Mucosa of rectum (tissue), 2 donors: ENCODE measurements around the gene TBX10.
"Not testable (repeated sequence)": the region's sequence is repeated elsewhere in the genome, so short reads cannot be mapped to it uniquely, and the experiment has no call there.

Experiments
- H3K27ac ChIP-seq, 2 donors: one replicate each; pipeline ENCODE4 v1.7.0; 2013; ENCODE audit warnings: inconsistent platforms in 2 of 2, low read depth in 2 of 2, low read length in 2 of 2
- H3K27me3 ChIP-seq, 2 donors: one replicate each; pipeline ENCODE4 v1.7.0; 2013; ENCODE audit warnings: low read length in 2 of 2; ENCODE audit not compliant: control insufficient read depth in 2 of 2, insufficient read depth in 2 of 2
- H3K36me3 ChIP-seq, 2 donors: one replicate each; pipeline ENCODE4 v1.7.0; 2013; ENCODE audit warnings: low read length in 2 of 2; ENCODE audit not compliant: control insufficient read depth in 2 of 2, insufficient read depth in 2 of 2
- H3K4me1 ChIP-seq, 2 donors: one replicate each; pipeline ENCODE4 v1.7.0; 2013; ENCODE audit warnings: low read length in 2 of 2, mild to moderate bottlenecking in 1 of 2; ENCODE audit not compliant: control insufficient read depth in 2 of 2, insufficient read depth in 2 of 2
- H3K4me3 ChIP-seq, 2 donors: one replicate each; pipeline ENCODE4 v1.7.0; 2013; ENCODE audit warnings: low read length in 2 of 2
- H3K9ac ChIP-seq, 2 donors: one replicate each; pipeline ENCODE4 v1.7.0; 2013; ENCODE audit warnings: low read length in 2 of 2, low read depth in 1 of 2, mild to moderate bottlenecking in 1 of 2
- H3K9me3 ChIP-seq, 2 donors: one replicate each; pipeline ENCODE4 v1.7.0; 2013; ENCODE audit warnings: low read length in 2 of 2; ENCODE audit not compliant: control insufficient read depth in 2 of 2
- donor health status: healthy.
- donor health status: Normal muscosa, but diverticular disease.

TBX10 gene

GRCh38 chr11:67608486-67608885 is 31.1 kb downstream of the TBX10 start:
- Histone ChIP-seq H3K36me3 (peaks cover 30 to 38% of the 10 kb centered on the region in 2 donors), H3K27me3 (no peaks in the 10 kb centered on the region)

GRCh38 chr11:67607507-67607906 is 32.1 kb downstream of the TBX10 start:
- Histone ChIP-seq H3K4me1 (peaks cover 8 to 12% of the 10 kb centered on the region in 2 donors), H3K27me3 (no peaks in the 10 kb centered on the region), H3K9me3 (no peaks in the 10 kb centered on the region), H3K4me3 (peak overlapping the region; percentile 80 to 95), H3K9ac (peak overlapping the region; percentile 94), H3K36me3 (peaks cover 30 to 34% of the 10 kb centered on the region in 2 donors), H3K27ac (no peak overlapping the region)

More at GRCh38 chr11:67608486-67608885, 31.1 kb downstream of the TBX10 start:
- Histone ChIP-seq H3K9ac (no peak overlapping the region), H3K9me3 (no peaks in the 10 kb centered on the region), H3K27ac (no peak overlapping the region), H3K4me1 (peaks cover 8 to 12% of the 10 kb centered on the region in 2 donors), H3K4me3 (no peak overlapping the region)

- H3K27ac ChIP-seq = peak within 1 kb of the TSS; percentile 67 to 86
- H3K27me3 ChIP-seq = no peaks in the 10 kb centered on the region
- H3K9me3 ChIP-seq = no peaks in the 10 kb centered on the region
- peak within 1 kb of the TSS; percentile 94 for H3K9ac ChIP-seq
- peaks cover 23 to 27% of the 10 kb centered on the region in 2 donors for H3K36me3 ChIP-seq
- H3K4me1 ChIP-seq = peaks cover 8 to 12% of the 10 kb centered on the region in 2 donors
- peak within 1 kb of the TSS; percentile 80 to 95 for H3K4me3 ChIP-seq
Observed at GRCh38 chr11:67606492-67607295, 32.9 kb downstream of the TBX10 start, which contains the start of gene NDUFV1. NDUFV1 (plus strand) TSS chr11:67606936; CDS start chr11:67607005, 69 bp downstream.

- no peaks in the 10 kb centered on the region for H3K9me3 ChIP-seq
Observed at GRCh38 chr11:67606093-67606491, 33.5 kb downstream of the TBX10 start.

GRCh38 chr11:67605231-67606011 is 34.1 kb downstream of the TBX10 start:
- Histone ChIP-seq H3K9me3 (no peaks in the 10 kb centered on the region), H3K4me1 (peaks cover 11 to 14% of the 10 kb centered on the region in 2 donors), H3K27me3 (no peaks in the 10 kb centered on the region), H3K9ac (no peak overlapping the region), H3K27ac (no peak overlapping the region), H3K4me3 (no peak overlapping the region), H3K36me3 (peaks cover 12 to 16% of the 10 kb centered on the region in 2 donors)

More at GRCh38 chr11:67606093-67606491, 33.5 kb downstream of the TBX10 start:
- Histone ChIP-seq H3K9ac (peak overlapping the region; percentile 77 to 94), H3K4me1 (peaks cover 8 to 12% of the 10 kb centered on the region in 2 donors), H3K4me3 (peak overlapping the region; percentile 80 to 95), H3K36me3 (peaks cover 19 to 22% of the 10 kb centered on the region in 2 donors), H3K27me3 (no peaks in the 10 kb centered on the region), H3K27ac (peak overlapping the region in 1 of 2 donors; percentile 86)

- no peaks in the 10 kb centered on the region for H3K27me3 ChIP-seq
- no peak overlapping the region for H3K27ac ChIP-seq
Observed at GRCh38 chr11:67604815-67605214, 34.7 kb downstream of the TBX10 start.

GRCh38 chr11:67604119-67604518 is 35.4 kb downstream of the TBX10 start:
- not testable (repeated sequence) for H3K9ac ChIP-seq, H3K36me3 ChIP-seq, H3K9me3 ChIP-seq, H3K27me3 ChIP-seq, H3K4me3 ChIP-seq, H3K27ac ChIP-seq
- peaks cover 11 to 14% of the 10 kb centered on the region in 2 donors for H3K4me1 ChIP-seq

More at GRCh38 chr11:67604815-67605214, 34.7 kb downstream of the TBX10 start:
- Histone ChIP-seq H3K4me1 (peaks cover 11 to 14% of the 10 kb centered on the region in 2 donors), H3K36me3 (peaks cover 10 to 12% of the 10 kb centered on the region in 2 donors), H3K9me3 (no peaks in the 10 kb centered on the region), H3K4me3 (no peak overlapping the region), H3K9ac (no peak overlapping the region)

- no peaks in the 10 kb centered on the region for H3K36me3 ChIP-seq
- no peaks in the 10 kb centered on the region for H3K27me3 ChIP-seq
- H3K27ac ChIP-seq = no peak overlapping the region
- H3K9me3 ChIP-seq = no peaks in the 10 kb centered on the region
- H3K9ac ChIP-seq = no peak overlapping the region
- H3K4me1 ChIP-seq = peaks cover 2% of the 10 kb centered on the region in 2 donors
- H3K4me3 ChIP-seq = no peak overlapping the region
Observed at GRCh38 chr11:67601098-67601497, 38.5 kb downstream of the TBX10 start.

GRCh38 chr11:67600324-67601029 is 39.1 kb downstream of the TBX10 start:
- Histone ChIP-seq H3K9ac (no peak overlapping the region), H3K36me3 (no peaks in the 10 kb centered on the region), H3K9me3 (no peaks in the 10 kb centered on the region), H3K27ac (no peak overlapping the region), H3K4me1 (peaks cover 2% of the 10 kb centered on the region in 2 donors), H3K27me3 (no peaks in the 10 kb centered on the region), H3K4me3 (no peak overlapping the region)
